Superior temporal gyrus (tissue), 1 donor: ENCODE results near the gene MTG2.

Experiments
- DNase-seq: peaks from one replicate; pipeline ENCODE4 v3.0.0-alpha.2; 2016; ENCODE audit errors: extremely low spot score

The MTG2 gene, protein sequence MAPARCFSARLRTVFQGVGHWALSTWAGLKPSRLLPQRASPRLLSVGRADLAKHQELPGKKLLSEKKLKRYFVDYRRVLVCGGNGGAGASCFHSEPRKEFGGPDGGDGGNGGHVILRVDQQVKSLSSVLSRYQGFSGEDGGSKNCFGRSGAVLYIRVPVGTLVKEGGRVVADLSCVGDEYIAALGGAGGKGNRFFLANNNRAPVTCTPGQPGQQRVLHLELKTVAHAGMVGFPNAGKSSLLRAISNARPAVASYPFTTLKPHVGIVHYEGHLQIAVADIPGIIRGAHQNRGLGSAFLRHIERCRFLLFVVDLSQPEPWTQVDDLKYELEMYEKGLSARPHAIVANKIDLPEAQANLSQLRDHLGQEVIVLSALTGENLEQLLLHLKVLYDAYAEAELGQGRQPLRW

DNA sequence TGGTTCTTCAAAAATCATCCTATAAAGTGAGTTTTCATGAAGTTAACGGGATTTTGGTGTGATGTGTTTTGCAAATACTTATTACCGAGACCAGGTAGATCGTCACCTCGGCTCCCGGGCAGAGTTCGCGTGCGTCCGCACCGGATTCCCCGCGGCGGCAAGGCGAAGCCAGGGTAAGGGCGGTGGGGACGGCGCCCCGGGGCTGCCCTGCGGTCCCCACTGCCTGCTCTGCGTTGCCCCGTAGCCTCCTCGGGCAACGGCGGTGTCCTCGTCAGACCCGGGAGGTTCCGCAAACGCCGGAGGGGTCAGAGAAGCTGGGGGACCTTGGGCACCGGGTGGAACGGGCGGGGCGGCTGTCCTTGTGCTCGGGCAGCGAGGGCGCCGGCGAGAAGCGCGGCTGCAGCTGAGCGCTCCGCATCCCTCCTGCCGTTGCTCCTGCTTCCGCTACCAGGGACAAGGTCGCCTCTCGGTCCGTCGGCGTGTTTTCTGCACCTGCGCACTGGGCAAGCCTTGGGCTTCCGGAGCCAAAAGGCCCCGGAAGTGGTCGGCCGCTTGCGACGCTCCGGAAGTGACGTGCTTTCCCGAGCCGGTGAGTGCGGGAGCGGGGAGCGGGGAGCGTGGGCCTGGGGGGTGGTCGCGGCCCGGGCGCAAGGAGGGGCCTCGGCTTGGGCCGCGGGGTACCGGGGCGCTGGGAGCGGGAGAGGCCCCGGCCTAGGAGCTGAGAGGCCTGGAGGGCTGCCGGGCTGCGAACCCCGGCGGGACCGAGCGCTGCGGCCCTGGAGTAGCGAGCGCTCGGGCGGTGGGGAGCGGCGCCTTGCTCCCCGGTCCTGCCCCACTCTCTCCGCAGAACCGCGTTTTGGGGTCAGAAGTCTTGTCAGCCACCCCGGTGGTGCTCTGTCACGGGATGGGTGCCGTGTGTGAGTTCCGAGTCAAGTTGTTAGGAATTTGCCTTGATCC lies at the start of gene MTG2:
Gene MTG2, plus strand, starts transcription at position 560 of the 957 bp plus-strand sequence. CDS start 10,393 bp downstream, outside the sequence.
- peak; percentile 98 for DNase-seq

DNA sequence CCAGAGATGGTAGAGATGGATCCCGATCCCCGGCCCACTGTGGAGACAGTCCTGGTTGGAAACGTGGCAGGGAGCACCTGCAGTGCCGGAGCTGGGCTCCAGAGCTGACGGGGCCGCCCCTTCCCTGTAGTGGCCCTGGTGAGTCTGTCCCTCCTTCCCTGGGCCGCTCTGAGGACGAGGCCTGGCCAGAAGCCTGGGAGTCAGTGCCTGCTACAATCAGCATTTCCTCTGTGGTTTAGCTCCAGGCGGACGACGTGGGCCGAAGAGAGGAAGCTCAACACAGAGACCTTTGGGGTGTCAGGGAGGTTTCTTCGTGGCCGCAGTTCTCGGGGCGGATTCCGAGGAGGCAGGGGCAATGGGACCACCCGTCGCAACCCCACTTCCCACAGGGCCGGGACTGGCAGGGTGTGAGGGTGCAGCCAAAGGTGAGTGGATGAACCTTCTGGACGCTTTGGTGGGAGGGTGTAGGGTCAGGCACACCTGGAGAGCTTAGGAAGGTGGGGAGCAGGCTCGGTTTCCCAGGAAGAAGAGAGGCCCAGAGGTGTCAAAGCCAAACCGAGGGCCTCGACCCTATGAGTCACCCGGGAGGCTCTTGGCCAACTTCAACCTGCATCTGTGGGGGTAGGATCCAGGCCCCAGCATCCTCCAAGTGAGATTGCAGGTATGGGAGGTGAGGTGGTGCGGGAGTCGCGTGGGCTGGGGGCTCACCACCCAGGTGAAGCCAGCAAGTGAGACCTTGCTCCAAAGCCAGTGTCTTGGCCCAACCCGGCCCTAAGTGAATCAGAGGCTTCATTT lies 49.6 kb upstream of the MTG2 start:
- DNase-seq = no peak

DNA sequence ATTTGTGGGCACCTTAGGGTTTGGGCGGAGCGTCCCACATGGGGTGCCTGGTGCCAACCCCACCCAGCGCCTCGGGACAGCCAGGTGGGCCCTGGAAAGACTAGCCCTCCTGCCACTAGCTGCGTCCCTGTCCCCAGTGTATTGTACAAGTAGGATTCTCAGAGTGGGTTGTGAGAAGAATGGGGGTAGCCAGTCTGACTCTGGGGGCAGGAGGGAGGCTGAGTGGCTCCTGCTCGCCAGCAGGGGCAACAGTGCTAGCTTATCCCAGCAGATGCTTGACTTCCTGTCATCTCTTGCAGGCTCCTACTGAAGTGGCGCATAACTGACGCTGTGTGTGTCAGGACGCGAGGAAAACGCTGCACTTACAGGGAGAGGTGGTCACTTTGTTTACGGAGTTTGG lies 49.0 kb upstream of the MTG2 start:
- DNase-seq = no peak

DNA sequence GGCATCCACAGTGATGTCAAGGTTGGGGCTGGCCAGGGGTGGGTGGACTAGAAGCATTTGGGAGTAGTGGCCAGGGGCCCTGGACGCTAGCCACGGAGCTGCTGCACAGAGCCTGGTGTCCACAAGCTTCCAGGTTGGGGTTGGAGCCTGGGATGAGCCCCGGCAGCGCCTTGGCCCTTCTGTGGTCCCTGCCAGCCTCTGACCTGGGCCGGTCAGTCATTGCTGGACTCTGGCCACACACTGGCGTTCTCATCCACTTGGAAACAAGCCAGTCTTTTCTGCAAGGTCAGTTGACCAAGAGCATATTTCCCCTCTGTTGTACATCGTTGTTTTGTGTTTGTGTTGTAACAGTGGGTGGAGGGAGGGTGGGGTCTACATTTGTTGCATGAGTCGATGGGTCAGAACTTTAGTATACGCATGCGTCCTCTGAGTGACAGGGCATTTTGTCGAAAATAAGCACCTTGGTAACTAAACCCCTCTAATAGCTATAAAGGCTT lies 48.0 kb upstream of the MTG2 start:
- DNase-seq = no peak

DNA sequence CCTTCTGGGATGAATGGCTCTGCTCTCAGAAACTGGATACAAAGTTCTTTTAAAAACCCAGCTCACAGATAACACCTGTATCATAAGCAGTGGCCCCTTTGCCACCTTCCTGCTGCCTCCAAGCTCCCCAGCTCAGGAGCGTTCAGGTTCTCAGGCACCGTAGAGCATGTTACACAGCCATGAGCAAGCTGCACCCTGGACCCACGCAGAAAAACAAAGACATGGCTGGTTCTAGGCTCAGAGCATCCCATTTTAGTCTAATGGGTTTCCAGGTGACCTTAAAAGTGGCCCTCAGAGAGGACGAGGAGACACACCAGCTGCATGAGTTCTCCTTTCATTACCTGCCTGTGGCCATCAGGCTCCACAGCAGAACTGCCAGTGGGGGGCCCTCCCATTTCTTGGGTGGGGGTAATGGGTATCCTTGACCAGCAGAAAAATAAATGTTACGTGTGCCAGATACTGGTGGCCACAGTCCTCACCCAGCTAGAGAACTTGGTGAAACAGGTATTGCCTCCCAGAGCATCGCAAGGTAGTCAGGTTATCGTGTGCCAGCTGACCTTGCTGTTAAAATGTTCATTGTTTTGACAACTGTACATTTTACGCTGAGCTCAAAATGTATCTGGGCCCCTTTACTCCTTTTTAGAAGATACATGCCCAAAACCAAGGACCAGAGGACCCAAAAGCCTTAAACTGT lies 47.1 kb upstream of the MTG2 start:
- no peak for DNase-seq

DNA sequence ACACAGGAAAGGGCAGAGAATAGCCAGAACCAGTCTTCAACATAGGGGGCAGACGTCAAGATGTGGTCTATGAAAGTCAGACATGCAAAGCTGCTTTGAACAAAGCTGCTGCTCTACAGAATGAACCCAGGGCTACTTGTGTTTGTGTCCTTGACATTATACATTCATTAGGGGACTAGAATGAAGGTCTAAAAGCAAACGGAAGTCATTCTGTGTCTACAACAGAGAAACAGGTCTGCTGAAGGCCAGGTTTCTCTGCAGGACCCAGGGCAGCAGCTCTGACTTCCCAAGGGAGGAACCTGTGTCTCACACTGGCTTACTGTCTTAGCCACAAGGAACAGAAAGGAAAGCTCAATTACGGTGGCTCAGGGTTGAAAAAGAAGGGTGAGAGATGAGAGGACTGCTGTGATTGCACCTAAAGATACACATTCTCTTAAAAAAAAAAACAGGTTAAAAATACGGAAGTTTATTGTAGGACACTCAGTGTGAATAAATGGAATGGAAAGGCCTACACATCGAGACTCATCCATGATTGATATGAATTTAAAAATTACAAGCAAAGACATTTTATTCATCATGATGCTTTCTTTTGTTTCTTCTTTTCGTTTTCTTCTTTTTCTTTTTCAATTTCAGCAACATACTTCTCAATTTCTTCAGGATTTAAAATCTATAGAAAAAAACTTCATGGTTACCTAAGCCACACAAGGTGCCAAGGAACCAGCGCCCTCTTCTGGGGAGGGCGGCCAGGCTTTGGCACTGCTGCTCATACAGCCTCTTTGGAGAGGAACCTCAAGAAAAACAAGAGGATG lies 46.3 kb upstream of the MTG2 start:
- DNase-seq = peak; percentile 82

DNA sequence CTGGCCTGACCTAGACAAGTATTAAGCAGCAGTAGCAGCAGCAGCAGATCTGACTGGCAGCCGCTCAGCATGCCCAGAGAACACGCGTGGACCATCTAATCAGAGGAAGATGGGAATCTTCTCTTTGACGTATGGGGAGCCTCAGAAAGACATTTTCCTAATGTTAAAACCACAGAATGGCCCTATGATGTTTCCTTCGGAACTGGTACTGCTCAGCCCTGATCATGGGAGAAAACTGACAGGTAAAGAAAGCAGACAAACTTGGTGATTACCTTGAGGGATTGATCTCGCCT lies 45.8 kb upstream of the MTG2 start:
- no peak for DNase-seq

DNA sequence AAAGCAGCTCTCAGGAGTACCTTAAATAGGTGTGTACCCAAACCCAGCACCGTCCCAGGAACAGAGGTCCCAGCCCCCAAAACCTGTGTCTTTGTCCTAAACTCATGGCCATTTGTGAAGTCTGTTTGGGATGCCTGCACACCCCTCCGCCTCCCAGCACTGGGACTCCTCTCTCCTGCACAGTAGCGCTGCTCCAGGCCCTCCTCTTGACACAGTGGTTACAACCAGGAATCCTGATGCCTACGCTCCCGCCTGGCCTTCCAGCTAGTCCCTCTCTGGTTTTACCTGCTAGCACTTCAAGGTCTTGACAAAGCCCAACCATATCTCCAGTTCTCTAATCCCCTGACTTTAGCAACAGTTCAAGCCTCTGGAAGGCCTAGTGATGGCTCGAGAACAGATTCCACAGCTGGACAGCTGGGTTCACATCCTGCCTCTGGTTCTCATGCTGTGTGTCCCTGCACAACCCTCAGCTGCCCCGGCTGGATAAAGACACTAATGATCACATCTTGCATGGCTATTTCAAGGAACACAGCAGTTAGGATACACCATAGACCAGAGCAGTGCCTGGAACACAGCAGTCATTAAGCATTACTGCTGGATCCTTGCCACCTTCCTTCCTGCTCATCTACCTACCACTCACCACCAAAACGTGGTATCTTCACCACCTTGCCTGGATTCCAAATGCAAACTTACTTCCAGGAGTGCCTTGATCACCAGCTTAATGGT lies 45.2 kb upstream of the MTG2 start:
- DNase-seq = no peak

DNA sequence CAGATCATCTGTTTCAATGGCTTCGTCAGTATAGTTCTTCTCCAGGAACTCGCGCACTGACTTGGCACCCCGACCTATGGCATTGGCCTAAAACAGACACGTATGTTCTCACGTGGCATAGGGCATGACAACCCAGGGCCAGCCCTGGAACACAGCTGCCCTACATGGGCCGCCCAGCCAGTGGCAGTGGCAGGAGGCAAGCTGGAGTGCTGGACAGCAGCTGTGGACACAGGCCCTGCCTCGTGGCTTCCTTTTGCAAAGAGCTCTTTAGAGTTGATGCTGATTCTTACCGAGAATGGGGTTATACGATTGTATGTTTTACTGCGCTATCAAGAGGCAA lies 44.7 kb upstream of the MTG2 start:
- no peak for DNase-seq

DNA sequence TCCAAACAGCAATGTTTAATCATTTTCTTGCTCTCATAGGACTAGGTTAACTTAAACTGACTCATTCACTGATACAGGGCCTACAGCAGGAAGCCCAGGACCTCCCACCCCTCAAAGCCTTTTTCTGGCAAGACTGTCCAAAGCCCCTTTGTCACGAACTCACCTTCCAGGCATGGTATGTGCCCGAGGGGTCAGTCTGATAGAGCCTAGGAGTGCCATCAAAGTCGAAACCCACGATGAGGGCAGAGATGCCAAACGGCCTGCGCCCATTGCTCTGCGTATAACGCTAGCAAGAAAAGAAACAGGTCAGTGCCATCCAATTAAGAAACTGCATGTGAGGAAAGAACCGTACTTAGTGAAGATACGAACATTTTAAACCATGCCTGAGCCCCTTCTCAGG lies 43.9 kb upstream of the MTG2 start:
- no peak for DNase-seq

DNA sequence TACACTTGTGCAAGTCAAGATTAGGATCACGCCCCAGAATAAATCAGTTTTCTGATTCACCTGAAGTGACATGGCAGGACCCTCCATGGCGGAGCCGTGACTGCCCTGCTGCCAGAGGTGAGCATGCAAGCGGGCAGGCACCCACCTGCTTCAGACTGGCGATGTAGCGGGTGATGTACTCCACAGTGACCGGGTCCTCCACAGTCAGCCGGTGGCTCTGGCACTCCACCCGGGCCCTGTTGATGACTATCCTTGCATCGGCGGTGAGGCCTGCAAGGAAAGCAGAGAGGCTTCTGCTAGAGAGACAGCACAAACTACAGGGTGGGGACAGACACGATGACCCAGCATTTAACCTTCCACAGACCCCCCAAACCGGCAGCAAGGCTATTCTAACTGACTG lies 43.2 kb upstream of the MTG2 start:
- no peak for DNase-seq

DNA sequence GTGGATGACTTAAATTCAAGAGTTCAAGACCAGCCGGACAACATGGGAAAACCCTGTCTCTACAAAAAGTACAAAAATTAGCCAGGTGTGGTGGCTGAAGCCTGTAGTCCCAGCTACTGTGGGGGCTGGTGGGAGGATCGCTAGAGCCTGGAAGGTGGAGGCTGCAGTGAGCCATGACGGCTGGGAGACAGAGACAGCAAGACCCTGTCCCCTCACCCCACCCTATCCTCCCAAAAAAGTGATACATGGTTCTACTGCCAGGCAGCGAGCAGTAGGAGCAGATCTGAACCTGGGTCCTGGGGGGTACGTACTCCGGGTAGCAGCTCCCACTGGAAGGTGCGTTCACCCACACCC lies 41.8 kb upstream of the MTG2 start:
- DNase-seq = no peak

DNA sequence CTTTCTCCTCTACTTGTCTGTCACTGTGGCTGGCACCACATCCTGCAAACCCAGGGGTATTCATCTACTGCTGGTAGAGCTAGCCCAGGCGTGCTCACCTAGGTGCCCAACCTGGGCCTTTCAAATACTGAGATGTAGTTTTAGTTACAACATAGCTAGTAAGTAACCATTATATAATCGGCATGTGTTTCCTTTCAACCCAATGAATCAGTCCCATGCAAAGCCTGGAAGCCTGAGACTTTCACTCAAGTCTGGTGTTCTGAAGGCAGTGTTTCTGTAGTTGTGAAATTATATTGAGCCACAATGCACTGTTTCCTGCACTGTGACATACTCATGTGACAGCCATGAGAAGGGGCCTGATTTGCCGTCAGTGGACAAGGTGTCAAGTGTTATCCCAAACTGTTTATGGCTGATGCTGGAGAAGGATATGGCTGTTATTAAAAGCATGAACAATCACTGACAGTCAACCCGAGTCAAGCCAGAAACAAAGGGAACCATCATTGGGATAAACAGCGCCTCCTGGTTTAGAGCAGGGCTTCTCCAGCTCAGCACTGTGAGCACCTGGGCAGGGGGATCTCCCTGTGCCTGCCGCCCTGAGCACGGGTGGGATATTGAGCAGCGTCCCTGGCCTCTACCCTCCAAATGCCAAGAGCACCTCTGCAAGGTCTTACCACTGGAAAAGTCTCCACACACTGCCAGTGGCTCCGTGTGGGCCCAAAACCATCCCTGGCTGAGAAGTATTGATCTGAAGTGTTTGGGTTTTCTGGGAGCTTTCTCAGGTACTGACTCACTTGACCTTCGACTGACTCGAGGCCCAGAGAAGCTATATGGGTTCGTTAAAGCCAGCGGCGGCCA lies 41.2 kb upstream of the MTG2 start:
- peak; percentile 19 for DNase-seq

DNA sequence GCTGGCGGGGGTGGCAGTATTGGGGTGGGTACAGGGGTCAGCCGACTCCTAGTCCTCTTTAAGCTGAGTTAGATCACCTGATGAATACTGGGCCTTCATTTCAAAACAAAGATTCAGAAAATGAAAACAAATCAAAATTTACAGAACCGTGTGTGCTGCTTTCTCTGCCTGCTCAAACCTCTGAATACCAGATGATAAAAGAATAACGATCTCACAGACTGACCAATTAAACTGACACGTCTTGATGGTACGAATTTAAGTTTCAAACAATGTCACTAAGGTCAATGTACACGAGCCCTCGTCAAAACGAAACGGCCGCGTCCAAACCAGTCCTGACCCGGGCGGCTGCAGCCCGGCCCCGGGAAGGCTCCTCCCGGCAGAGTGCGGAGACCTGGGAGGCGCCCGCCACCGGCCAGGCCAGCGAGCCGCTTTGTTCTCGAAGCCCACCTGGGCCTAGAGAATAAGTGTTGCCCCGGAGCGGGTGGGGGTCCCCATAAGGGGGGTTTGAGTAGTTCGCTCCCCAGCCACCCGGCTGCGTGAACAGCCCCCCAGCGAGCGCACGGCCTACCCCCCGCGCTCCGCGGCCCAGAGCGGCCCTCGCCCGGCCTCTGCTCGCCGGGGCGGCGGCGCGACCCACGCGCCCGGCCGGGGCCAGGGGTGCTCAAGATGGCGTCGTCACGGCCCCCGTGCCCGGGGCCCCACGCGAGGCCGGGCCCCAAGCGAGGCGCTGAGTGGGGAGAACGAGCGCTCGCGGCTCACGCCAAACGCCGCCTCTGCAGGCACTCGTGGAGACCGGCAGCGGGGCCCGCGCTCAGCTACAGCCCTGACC lies 40.4 kb upstream of the MTG2 start:
- peak; percentile 16 for DNase-seq

DNA sequence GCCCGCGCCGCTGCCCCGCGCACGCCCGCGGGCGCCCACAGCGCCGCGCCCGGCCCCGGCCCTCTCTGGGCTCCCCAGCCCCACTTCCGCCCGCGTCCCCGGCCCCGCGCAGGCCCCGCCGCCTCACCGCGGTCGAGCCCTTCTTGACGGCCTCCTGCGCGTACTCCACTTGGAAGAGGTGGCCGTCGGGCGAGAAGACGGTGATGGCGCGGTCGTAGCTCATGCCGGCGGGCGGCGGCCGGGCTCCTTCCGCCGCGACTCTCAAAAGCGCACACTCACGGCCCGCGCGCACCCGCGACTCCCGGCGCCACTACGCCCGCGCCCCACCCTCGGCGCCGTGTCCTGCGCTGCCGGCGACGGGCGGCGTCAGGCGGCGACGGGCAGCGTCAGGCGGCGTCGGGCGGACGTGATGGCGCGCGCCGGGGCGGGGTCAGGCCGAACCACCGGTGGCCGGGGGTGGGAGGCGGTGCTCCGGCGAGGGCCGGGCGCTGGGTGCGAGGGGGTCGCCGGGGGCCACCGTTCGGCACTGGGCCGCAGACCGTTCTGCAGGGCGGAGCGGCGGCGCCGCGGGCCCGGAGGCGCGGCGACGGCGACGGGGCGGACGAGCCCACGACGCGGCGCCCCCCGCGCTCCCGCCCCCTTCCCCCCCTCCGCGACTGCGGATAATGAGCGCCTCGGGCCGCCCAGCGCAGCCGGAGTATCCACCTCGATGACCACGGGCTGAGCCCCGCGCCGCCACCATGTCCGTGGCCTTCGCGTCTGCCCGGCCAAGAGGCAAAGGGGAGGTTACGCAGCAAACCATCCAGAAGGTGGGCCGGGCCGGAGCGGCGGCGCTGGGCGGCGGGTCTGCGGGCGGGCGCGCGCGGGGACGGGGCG lies 39.5 kb upstream of the MTG2 start, which contains the start of the genes PSMA7 and SS18L1:
Gene PSMA7, minus strand, starts transcription at position 314 of the 876 bp plus-strand sequence. Its CDS starts 91 bp downstream, at position 223.
Gene SS18L1, plus strand, starts transcription at position 689 of the 876 bp plus-strand sequence. Its CDS starts 52 bp downstream, at position 741.
- DNase-seq = peak; percentile 85

DNA sequence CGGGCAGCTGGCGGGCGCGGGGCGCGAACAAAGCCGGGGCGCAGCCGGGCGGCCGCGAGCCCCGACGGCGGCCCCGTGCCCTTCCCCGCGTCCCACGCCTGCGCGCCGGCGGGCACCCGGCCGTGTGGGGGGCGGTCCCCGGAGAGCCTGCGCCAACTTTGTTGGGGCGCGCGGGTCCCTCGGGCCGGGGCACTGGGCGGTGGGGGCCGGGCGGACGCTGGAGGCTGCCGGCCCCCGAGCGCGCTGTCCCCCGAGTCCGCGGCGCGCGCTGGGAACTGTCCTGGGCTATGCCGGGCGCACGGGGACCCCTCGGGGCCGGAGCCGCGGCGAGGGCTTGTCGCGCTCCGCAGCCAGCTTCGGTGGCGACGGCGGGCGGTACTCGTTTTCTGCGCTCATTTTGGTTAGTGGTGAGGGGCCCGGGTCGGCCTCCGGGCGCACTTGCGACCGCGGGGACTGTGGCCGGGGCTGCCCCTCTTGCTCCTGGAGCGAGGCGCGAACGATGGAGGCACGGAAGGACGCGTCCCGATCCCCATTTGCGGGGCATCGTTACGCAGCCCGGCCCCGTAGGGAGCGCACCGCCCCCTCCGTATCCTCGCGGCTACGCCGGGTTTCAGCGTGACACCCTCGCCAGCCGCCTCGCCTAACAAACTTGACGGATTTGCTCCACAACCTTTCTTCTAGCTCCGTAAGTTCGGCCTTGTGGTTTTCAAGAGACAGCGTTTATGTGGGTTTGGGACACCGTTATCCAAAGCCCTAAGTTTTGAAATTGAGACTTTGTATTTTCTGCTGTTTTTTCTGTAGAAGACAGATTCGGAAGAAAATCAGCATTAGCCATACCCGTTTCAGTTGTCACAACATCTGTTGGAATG lies 38.6 kb upstream of the MTG2 start:
- DNase-seq = peak; percentile 30
